ENCODE measurements around the gene TTF1.
A peak's percentile ranks its signal among the peaks of the same experiment; 100 is the strongest.

TTF1 gene

GRCh38 chr9:132413926-132414325 lies 7.3 kb upstream of the TTF1 start:
- Histone ChIP-seq H3K27me3 (ENCODE audit: control insufficient read depth in 2 of 2, insufficient read depth in 2 of 2, low read length in 2 of 2) (peaks cover 54 to 60% of the 10 kb centered on the region in 2 donors), H3K27ac (ENCODE audit: low read depth in 2 of 2, low read length in 2 of 2) (no peak overlapping the region), H3K9ac (ENCODE audit: low read depth in 1 of 2, low read length in 2 of 2) (no peak overlapping the region), H3K36me3 (ENCODE audit: control insufficient read depth in 2 of 2, insufficient read depth in 2 of 2, low read length in 2 of 2) (no peaks in the 10 kb centered on the region), H3K9me3 (ENCODE audit: control insufficient read depth in 2 of 2, low read length in 2 of 2) (no peaks in the 10 kb centered on the region), H3K4me1 (ENCODE audit: control insufficient read depth in 2 of 2, insufficient read depth in 2 of 2, low read length in 2 of 2) (peaks cover 8 to 13% of the 10 kb centered on the region in 2 donors), H3K4me3 (ENCODE audit: low read length in 2 of 2) (no peak overlapping the region)

GRCh38 chr9:132412089-132412488 lies 5.4 kb upstream of the TTF1 start:
- Histone ChIP-seq H3K9ac (ENCODE audit: low read depth in 1 of 2, low read length in 2 of 2) (no peak overlapping the region), H3K27me3 (ENCODE audit: control insufficient read depth in 2 of 2, insufficient read depth in 2 of 2, low read length in 2 of 2) (peaks cover 46 to 49% of the 10 kb centered on the region in 2 donors), H3K4me1 (ENCODE audit: control insufficient read depth in 2 of 2, insufficient read depth in 2 of 2, low read length in 2 of 2) (peaks cover 8 to 14% of the 10 kb centered on the region in 2 donors), H3K4me3 (ENCODE audit: low read length in 2 of 2) (no peak overlapping the region), H3K27ac (ENCODE audit: low read depth in 2 of 2, low read length in 2 of 2) (no peak overlapping the region), H3K36me3 (ENCODE audit: control insufficient read depth in 2 of 2, insufficient read depth in 2 of 2, low read length in 2 of 2) (no peaks in the 10 kb centered on the region), H3K9me3 (ENCODE audit: control insufficient read depth in 2 of 2, low read length in 2 of 2) (no peaks in the 10 kb centered on the region)

DNA sequence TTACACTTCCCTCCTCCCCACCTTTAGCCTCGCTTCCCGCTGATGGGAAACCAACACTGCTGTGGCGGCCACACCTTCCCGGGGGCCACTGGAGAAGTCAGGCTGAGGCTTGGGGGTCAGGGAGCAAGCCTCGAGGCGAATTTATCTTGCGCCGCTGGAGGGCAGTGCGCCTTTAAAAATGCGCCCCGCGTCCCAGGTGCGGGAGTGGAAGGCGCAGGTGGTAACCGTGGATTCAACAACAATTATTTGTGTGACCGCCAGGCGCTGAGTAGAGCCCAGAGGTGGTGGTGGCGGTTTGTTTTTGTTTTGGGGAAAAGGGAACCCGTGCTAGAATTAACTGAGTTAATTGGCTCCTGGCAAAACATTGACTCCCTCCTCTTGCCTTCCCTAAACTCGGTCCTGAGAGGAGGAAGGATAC lies 4.5 kb upstream of the TTF1 start:
- Histone ChIP-seq H3K9me3 (ENCODE audit: control insufficient read depth in 2 of 2, low read length in 2 of 2) (no peaks in the 10 kb centered on the region), H3K4me3 (ENCODE audit: low read length in 2 of 2) (peak overlapping the region in 1 of 2 donors; percentile 54), H3K36me3 (ENCODE audit: control insufficient read depth in 2 of 2, insufficient read depth in 2 of 2, low read length in 2 of 2) (no peaks in the 10 kb centered on the region), H3K27ac (ENCODE audit: low read depth in 2 of 2, low read length in 2 of 2) (no peak overlapping the region), H3K9ac (ENCODE audit: low read depth in 1 of 2, low read length in 2 of 2) (peak overlapping the region in 1 of 2 donors; percentile 14), H3K27me3 (ENCODE audit: control insufficient read depth in 2 of 2, insufficient read depth in 2 of 2, low read length in 2 of 2) (peaks cover 46 to 49% of the 10 kb centered on the region in 2 donors), H3K4me1 (ENCODE audit: control insufficient read depth in 2 of 2, insufficient read depth in 2 of 2, low read length in 2 of 2) (peaks cover 8 to 16% of the 10 kb centered on the region in 2 donors)

- peaks cover 12 to 20% of the 10 kb centered on the region in 2 donors for H3K4me1 ChIP-seq (ENCODE audit: control insufficient read depth in 2 of 2, insufficient read depth in 2 of 2, low read length in 2 of 2)
- peaks cover 46 to 47% of the 10 kb centered on the region in 2 donors for H3K27me3 ChIP-seq (ENCODE audit: control insufficient read depth in 2 of 2, insufficient read depth in 2 of 2, low read length in 2 of 2)
- peak overlapping the region; percentile 25 to 54 for H3K4me3 ChIP-seq (ENCODE audit: low read length in 2 of 2)
These were observed 4.0 kb upstream of the TTF1 start for GRCh38 chr9:132410642-132411041.

DNA sequence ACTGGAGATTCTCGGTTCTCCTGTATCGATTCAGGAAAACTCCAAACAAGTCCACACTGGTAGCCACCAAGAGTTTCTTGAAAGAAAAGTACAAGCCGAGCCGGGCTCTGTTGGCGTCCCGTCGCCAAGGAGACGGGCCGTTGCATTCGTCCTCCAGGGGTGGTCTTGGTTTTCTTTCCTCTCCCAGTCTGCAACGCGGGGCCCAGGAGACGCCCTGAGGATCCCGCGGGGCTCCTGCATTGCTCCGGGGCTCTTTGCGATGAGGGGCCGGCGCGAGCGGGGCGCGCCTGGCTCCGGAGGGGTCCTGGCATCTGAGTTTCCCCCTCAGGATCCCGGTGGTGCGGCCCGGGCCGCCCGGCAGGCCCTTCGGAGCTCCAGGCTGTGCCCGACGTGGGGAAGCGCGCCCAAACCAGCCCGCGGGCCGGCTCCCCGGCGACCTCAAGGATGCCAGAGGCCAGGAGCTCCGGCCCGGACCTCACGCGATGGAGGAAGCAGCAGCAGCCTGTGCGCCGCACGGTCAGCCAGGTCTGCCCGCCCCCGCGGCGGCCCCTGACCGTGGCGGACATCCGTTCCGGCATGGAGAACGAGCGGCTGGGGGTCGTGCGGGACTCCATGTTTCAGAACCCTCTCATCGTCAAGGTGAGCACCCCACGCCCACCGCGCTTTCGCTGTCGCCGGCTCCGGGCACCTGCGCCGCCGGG lies 3.3 kb upstream of the TTF1 start, which contains the start of gene CFAP77:
CFAP77 (plus strand) TSS at position 384 of the 701 bp plus-strand sequence; CDS start at position 445, 61 bp downstream.
- Histone ChIP-seq H3K9ac (ENCODE audit: low read depth in 1 of 2, low read length in 2 of 2) (no peak within 1 kb of the TSS), H3K27me3 (ENCODE audit: control insufficient read depth in 2 of 2, insufficient read depth in 2 of 2, low read length in 2 of 2) (peaks cover 40 to 41% of the 10 kb centered on the region in 2 donors), H3K27ac (ENCODE audit: low read depth in 2 of 2, low read length in 2 of 2) (no peak within 1 kb of the TSS), H3K9me3 (ENCODE audit: control insufficient read depth in 2 of 2, low read length in 2 of 2) (no peaks in the 10 kb centered on the region), H3K36me3 (ENCODE audit: control insufficient read depth in 2 of 2, insufficient read depth in 2 of 2, low read length in 2 of 2) (no peaks in the 10 kb centered on the region), H3K4me1 (ENCODE audit: control insufficient read depth in 2 of 2, insufficient read depth in 2 of 2, low read length in 2 of 2) (peaks cover 14 to 24% of the 10 kb centered on the region in 2 donors), H3K4me3 (ENCODE audit: low read length in 2 of 2) (peak within 1 kb of the TSS; percentile 35 to 54)

More at GRCh38 chr9:132410642-132411041, 4.0 kb upstream of the TTF1 start:
- H3K36me3 ChIP-seq (ENCODE audit: control insufficient read depth in 2 of 2, insufficient read depth in 2 of 2, low read length in 2 of 2): no peaks in the 10 kb centered on the region
- no peak overlapping the region for H3K9ac ChIP-seq (ENCODE audit: low read depth in 1 of 2, low read length in 2 of 2)
- no peaks in the 10 kb centered on the region for H3K9me3 ChIP-seq (ENCODE audit: control insufficient read depth in 2 of 2, low read length in 2 of 2)
- no peak overlapping the region for H3K27ac ChIP-seq (ENCODE audit: low read depth in 2 of 2, low read length in 2 of 2)

DNA sequence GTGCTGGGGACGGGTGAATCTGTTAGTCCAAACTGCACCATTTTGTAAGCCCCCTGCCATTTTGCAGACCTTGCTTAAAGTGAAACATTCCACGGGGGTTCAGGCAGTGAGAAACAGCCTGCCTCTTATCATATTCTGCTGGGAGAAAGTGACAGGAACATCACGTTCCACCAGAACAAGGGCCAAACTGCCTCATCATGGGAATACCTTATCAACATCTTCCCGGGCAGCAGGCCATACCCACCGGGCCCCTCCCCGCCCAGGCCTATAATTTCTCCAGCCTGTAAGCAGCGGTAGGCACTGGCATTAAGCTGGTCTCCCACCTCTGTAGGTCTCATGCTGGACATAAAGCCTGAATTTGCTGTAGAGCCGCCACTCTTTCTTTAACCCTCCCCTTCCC lies 1.9 kb upstream of the TTF1 start:
- H3K4me3 ChIP-seq (ENCODE audit: low read length in 2 of 2): no peak overlapping the region
- no peak overlapping the region for H3K27ac ChIP-seq (ENCODE audit: low read depth in 2 of 2, low read length in 2 of 2)
- H3K9ac ChIP-seq (ENCODE audit: low read depth in 1 of 2, low read length in 2 of 2): no peak overlapping the region
- H3K9me3 ChIP-seq (ENCODE audit: control insufficient read depth in 2 of 2, low read length in 2 of 2): no peaks in the 10 kb centered on the region
- H3K4me1 ChIP-seq (ENCODE audit: control insufficient read depth in 2 of 2, insufficient read depth in 2 of 2, low read length in 2 of 2): peaks cover 14 to 24% of the 10 kb centered on the region in 2 donors
- peaks cover 27 to 28% of the 10 kb centered on the region in 2 donors for H3K27me3 ChIP-seq (ENCODE audit: control insufficient read depth in 2 of 2, insufficient read depth in 2 of 2, low read length in 2 of 2)
- H3K36me3 ChIP-seq (ENCODE audit: control insufficient read depth in 2 of 2, insufficient read depth in 2 of 2, low read length in 2 of 2): no peaks in the 10 kb centered on the region

- Histone ChIP-seq H3K27me3 (ENCODE audit: control insufficient read depth in 2 of 2, insufficient read depth in 2 of 2, low read length in 2 of 2) (peaks cover 26% of the 10 kb centered on the region in 2 donors), H3K9ac (ENCODE audit: low read depth in 1 of 2, low read length in 2 of 2) (peak overlapping the region in 1 of 2 donors; percentile 78), H3K4me1 (ENCODE audit: control insufficient read depth in 2 of 2, insufficient read depth in 2 of 2, low read length in 2 of 2) (peaks cover 14 to 24% of the 10 kb centered on the region in 2 donors), H3K4me3 (ENCODE audit: low read length in 2 of 2) (peak overlapping the region; percentile 74 to 83), H3K9me3 (ENCODE audit: control insufficient read depth in 2 of 2, low read length in 2 of 2) (no peaks in the 10 kb centered on the region), H3K27ac (ENCODE audit: low read depth in 2 of 2, low read length in 2 of 2) (no peak overlapping the region), H3K36me3 (ENCODE audit: control insufficient read depth in 2 of 2, insufficient read depth in 2 of 2, low read length in 2 of 2) (peaks cover 3 to 6% of the 10 kb centered on the region in 2 donors)
These were observed 556 bp upstream of the TTF1 start for GRCh38 chr9:132407196-132407595.

GRCh38 chr9:132404228-132404881 lies 2.3 kb downstream of the TTF1 start:
- H3K4me3 ChIP-seq (ENCODE audit: low read length in 2 of 2): no peak overlapping the region
- no peak overlapping the region for H3K9ac ChIP-seq (ENCODE audit: low read depth in 1 of 2, low read length in 2 of 2)
- no peaks in the 10 kb centered on the region for H3K9me3 ChIP-seq (ENCODE audit: control insufficient read depth in 2 of 2, low read length in 2 of 2)
- peaks cover 7 to 11% of the 10 kb centered on the region in 2 donors for H3K4me1 ChIP-seq (ENCODE audit: control insufficient read depth in 2 of 2, insufficient read depth in 2 of 2, low read length in 2 of 2)
- H3K36me3 ChIP-seq (ENCODE audit: control insufficient read depth in 2 of 2, insufficient read depth in 2 of 2, low read length in 2 of 2): peaks cover 13 to 25% of the 10 kb centered on the region in 2 donors
- H3K27ac ChIP-seq (ENCODE audit: low read depth in 2 of 2, low read length in 2 of 2): no peak overlapping the region
- peaks cover 0 to under 1% of the 10 kb centered on the region in 2 donors for H3K27me3 ChIP-seq (ENCODE audit: control insufficient read depth in 2 of 2, insufficient read depth in 2 of 2, low read length in 2 of 2)

DNA sequence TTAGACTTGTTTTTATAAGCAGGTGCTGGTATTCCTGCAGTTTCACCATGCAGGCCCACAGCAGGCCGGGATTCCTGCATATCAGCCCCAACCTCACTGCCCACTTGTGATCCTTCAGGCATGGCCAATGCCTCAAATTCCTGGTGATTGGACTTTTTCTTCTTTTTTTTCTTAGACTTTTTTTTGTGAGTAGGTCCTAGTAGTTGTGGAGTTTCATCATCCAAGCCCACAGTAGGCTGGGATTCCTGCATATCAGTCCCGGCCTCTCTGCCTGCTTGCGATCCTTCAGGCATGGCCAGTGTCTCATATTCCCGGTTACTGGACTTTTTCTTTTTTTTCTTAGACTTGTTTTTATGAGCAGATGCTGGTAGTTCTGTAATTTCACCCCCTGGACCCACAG lies 4.8 kb downstream of the TTF1 start:
- Histone ChIP-seq H3K9me3 (ENCODE audit: control insufficient read depth in 2 of 2, low read length in 2 of 2) (no peaks in the 10 kb centered on the region), H3K4me1 (ENCODE audit: control insufficient read depth in 2 of 2, insufficient read depth in 2 of 2, low read length in 2 of 2) (peaks cover 7 to 8% of the 10 kb centered on the region in 2 donors), H3K9ac (ENCODE audit: low read depth in 1 of 2, low read length in 2 of 2) (no peak overlapping the region), H3K27ac (ENCODE audit: low read depth in 2 of 2, low read length in 2 of 2) (no peak overlapping the region), H3K36me3 (ENCODE audit: control insufficient read depth in 2 of 2, insufficient read depth in 2 of 2, low read length in 2 of 2) (peaks cover 26 to 44% of the 10 kb centered on the region in 2 donors), H3K27me3 (ENCODE audit: control insufficient read depth in 2 of 2, insufficient read depth in 2 of 2, low read length in 2 of 2) (no peaks in the 10 kb centered on the region), H3K4me3 (ENCODE audit: low read length in 2 of 2) (no peak overlapping the region)

DNA sequence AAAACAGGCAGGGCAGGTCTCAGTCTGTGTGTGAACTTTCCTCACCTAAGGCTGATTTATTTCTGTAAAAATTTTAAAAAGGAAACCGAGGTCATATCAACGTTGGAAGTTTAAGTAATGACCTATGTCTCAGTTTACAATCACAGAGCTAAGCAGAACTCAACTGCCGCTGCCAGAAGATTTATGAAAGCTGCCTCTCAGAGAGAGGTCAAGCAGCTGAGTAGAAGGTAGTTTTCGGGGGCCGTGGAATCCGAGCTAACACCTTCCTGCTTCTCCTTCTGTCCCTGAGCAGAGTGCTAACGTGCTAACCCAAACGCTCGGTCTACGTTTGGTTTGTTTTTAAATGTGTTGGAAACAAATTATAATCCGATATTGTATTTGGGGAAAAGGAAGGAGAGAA lies 11.1 kb downstream of the TTF1 start:
- Histone ChIP-seq H3K27ac (ENCODE audit: low read depth in 2 of 2, low read length in 2 of 2) (no peak overlapping the region), H3K9me3 (ENCODE audit: control insufficient read depth in 2 of 2, low read length in 2 of 2) (no peaks in the 10 kb centered on the region), H3K9ac (ENCODE audit: low read depth in 1 of 2, low read length in 2 of 2) (no peak overlapping the region), H3K4me3 (ENCODE audit: low read length in 2 of 2) (no peak overlapping the region), H3K4me1 (ENCODE audit: control insufficient read depth in 2 of 2, insufficient read depth in 2 of 2, low read length in 2 of 2) (no peaks in the 10 kb centered on the region), H3K27me3 (ENCODE audit: control insufficient read depth in 2 of 2, insufficient read depth in 2 of 2, low read length in 2 of 2) (no peaks in the 10 kb centered on the region), H3K36me3 (ENCODE audit: control insufficient read depth in 2 of 2, insufficient read depth in 2 of 2, low read length in 2 of 2) (peaks cover 51 to 71% of the 10 kb centered on the region in 2 donors)
